Measurements from ENCODE around the gene CMBL.

CMBL gene

DNA sequence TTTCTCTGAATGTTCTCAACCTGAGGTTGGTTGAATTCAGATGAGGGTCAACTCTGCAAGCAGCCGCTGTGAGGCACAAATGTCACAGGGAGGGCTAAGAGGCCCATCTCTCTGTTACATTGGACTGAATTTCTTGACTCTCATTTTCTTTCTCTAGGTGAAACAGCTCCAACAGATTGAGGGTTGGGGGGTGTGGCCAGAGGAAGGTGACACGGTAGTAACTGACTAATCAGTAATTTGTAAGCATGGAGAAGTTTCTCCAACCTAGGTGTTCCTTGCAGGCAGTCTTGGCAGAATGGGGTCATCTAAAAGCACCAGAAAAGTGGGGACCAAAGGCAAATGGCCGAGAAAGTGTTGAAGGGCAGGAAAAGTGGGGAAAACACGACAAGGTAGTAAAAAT, 40.9 kb downstream of the CMBL start:
- Histone ChIP-seq H3K27me3 (no peaks in the 10 kb centered on the region), H3K9me3 (no peaks in the 10 kb centered on the region), H3K4me1 (no peaks in the 10 kb centered on the region), H3K36me3 (peaks cover 32 to 42% (median 39%) of the 10 kb centered on the region in 3 donors), H3K4me3 (no peak overlapping the region), H3K27ac (no peak overlapping the region)
- no peak for DNase-seq
- intact Hi-C loops (cut with DNase I; ENCODE audit: low total_unique reads), result no loop called here
- TF ChIP-seq, protein P1, sequence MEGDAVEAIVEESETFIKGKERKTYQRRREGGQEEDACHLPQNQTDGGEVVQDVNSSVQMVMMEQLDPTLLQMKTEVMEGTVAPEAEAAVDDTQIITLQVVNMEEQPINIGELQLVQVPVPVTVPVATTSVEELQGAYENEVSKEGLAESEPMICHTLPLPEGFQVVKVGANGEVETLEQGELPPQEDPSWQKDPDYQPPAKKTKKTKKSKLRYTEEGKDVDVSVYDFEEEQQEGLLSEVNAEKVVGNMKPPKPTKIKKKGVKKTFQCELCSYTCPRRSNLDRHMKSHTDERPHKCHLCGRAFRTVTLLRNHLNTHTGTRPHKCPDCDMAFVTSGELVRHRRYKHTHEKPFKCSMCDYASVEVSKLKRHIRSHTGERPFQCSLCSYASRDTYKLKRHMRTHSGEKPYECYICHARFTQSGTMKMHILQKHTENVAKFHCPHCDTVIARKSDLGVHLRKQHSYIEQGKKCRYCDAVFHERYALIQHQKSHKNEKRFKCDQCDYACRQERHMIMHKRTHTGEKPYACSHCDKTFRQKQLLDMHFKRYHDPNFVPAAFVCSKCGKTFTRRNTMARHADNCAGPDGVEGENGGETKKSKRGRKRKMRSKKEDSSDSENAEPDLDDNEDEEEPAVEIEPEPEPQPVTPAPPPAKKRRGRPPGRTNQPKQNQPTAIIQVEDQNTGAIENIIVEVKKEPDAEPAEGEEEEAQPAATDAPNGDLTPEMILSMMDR (IDR thresholded peaks at IDR 0.05), result no peak

DNA sequence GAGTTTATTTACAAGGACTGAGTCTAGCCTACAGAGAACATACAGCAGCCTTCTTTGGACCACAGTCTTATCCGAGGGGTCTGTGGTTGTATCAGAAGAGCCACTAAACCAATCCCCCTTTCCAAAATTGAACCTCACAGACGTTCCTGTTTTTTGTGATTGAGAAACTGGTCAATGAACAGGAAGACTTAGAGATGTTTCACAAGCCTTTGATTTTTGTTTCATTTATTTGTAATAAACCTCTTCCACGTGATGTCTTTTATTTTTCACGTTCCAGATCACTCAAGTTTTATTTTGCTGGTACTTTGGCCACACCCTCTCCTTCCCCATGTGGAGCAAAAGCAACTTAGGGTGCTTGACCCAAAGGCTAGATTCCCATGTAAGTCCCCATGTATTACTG, 41.6 kb downstream of the CMBL start:
- Histone ChIP-seq H3K27ac (no peak overlapping the region), H3K4me3 (no peak overlapping the region), H3K4me1 (no peaks in the 10 kb centered on the region), H3K9me3 (no peaks in the 10 kb centered on the region), H3K36me3 (peaks cover 39 to 49% (median 46%) of the 10 kb centered on the region in 3 donors), H3K27me3 (no peaks in the 10 kb centered on the region)
- no peak for DNase-seq
- intact Hi-C loops (cut with DNase I; ENCODE audit: low total_unique reads), result no loop called here
- TF ChIP-seq, protein P1 (IDR thresholded peaks at IDR 0.05), result no peak

DNA sequence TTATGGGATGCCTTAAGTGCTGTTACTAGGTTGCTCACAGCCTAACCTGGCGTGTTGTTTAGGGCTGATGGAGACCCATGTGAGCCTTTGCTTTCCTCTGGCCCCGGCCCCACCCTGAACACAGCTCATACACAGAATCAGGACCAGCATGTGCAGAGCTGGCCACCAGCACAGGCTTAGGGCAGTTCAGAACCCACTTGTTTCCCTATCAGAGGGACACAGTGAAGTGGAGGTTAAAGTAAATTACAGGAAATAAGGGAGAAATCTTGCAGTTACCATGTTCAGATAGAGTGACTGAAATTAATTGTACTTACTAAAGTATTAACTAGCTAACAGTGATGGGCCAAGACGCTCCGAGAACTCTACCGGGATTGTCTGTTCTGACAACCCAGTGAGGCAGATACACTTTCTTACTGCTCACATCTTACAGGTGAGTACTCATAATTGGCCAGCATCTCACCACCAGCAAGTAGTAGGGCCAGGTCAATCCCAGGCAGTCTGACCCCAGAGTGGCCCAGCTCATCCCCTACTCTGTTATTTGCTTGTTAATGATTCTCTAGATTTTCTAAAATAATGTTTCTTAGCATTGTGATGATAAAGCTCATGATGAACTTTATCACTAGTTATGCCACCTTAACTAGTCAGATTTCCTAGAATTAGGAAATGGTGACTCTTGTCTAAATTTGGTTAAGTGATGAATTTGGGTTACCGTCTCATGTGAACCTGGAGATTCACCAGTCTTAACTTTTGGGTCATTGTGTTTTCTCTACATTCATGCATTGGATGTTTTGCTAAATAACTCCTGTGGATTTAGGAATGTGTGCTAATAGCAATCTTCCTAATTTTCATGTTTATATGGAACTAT, 42.2 kb downstream of the CMBL start:
- no peak overlapping the region for H3K4me3 ChIP-seq
- no peaks in the 10 kb centered on the region for H3K9me3 ChIP-seq
- no peak overlapping the region for H3K27ac ChIP-seq
- intact Hi-C loops (cut with DNase I; ENCODE audit: low total_unique reads), result no loop called here
- H3K4me1 ChIP-seq, result no peaks in the 10 kb centered on the region
- TF ChIP-seq, protein P1 (IDR thresholded peaks at IDR 0.05), result no peak
- no peak for DNase-seq
- H3K36me3 ChIP-seq, result peaks cover 46 to 56% (median 52%) of the 10 kb centered on the region in 3 donors
- no peaks in the 10 kb centered on the region for H3K27me3 ChIP-seq

DNA sequence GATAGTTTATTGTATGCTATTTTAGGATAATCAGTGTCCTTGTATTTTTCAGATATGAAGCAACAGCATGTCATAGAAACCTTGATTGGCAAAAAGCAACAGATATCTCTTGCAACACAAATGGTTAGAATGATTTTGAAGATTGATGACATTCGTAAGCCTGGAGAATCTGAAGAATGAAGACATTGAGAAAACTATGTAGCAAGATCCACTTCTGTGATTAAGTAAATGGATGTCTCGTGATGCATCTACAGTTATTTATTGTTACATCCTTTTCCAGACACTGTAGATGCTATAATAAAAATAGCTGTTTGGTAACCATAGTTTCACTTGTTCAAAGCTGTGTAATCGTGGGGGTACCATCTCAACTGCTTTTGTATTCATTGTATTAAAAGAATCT, 43.1 kb downstream of the CMBL start:
- Histone ChIP-seq H3K4me1 (no peaks in the 10 kb centered on the region), H3K4me3 (no peak overlapping the region), H3K36me3 (peaks cover 55 to 65% (median 61%) of the 10 kb centered on the region in 3 donors), H3K9me3 (no peaks in the 10 kb centered on the region), H3K27ac (no peak overlapping the region), H3K27me3 (no peaks in the 10 kb centered on the region)
- DNase-seq, result no peak
- intact Hi-C loops (cut with DNase I; ENCODE audit: low total_unique reads), result no loop called here
- TF ChIP-seq, protein P1 (IDR thresholded peaks at IDR 0.05), result no peak

DNA sequence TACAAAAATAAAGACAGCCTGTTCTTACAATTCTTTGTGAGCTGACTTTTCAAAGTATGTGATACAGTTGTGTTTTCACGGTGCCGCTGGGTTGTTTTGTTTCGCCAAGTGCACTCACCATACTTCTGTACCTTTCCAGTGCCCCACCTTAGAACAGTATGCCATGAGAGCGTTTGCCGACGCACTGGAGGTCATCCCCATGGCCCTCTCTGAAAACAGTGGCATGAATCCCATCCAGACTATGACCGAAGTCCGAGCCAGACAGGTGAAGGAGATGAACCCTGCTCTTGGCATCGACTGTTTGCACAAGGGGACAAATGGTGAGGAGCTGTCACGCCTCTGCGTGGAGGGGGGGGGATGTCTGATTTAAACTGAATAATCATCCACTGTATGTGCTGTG, 44.7 kb downstream of the CMBL start:
- H3K36me3 ChIP-seq, result peaks cover 71 to 81% (median 77%) of the 10 kb centered on the region in 3 donors
- H3K9me3 ChIP-seq, result no peaks in the 10 kb centered on the region
- TF ChIP-seq, protein P1 (IDR thresholded peaks at IDR 0.05), result no peak
- intact Hi-C loops (cut with DNase I; ENCODE audit: low total_unique reads), result no loop called here
- H3K27ac ChIP-seq, result no peak overlapping the region
- no peak for DNase-seq
- H3K4me3 ChIP-seq, result no peak overlapping the region
- H3K4me1 ChIP-seq, result no peaks in the 10 kb centered on the region
- no peaks in the 10 kb centered on the region for H3K27me3 ChIP-seq

Measured in tibial artery (tissue), 4 donors.